Measurements from ENCODE around the gene ACY1. TPM values are rescaled to one million over a fixed set of nuclear protein-coding genes. Genes with fewer than 3 reads are reported as not detected.

ACY1 gene
- total and polyA plus RNA-seq, 2 of the 13 experiments (the other 11 are each of a cell fraction or from before 2014, with no cell fraction given) = 113 to 162 TPM

GRCh38 chr3:52036222-52036694 is 52.9 kb downstream of the ACY1 start:
- FAIRE-seq (no peak), ATAC-seq (no peak), DNase-seq (ENCODE audit: low spot score) (no peak)
- H4K20me1 ChIP-seq (ENCODE audit: insufficient read depth, low read length) = no peaks in the 10 kb centered on the region
- no peaks in the 10 kb centered on the region for H3K9me3 ChIP-seq (ENCODE audit: low read length)
- intact Hi-C loops (cut with micrococcal nuclease; ENCODE audit: unreplicated experiment) = loop anchor here (2.0 kb wide), 2 partner anchors 21 to 31 kb away; partner anchors contain the start of gene DUSP7
- CTCF ChIA-PET (ENCODE audit: low intra/inter-chr PET ratio, low total read pairs) = no interaction called here
- in situ Hi-C loops (cut with HindIII; ENCODE audit: extremely low pct_ligation_motif_present, low pct_unique_long_range_greater_than_20kb) = no loop called here
- no peaks in the 10 kb centered on the region for H3K36me3 ChIP-seq (replicated peaks in 1 of 2; ENCODE audit: control insufficient read depth in 1 of 2, insufficient read depth in 2 of 2, low read length in 2 of 2)
- WGBS (ENCODE audit: low lambda C conversion rate) = 92% methylated on average over 5 of the region's 5 CpGs
- H3K4me3 ChIP-seq (replicated peaks in 1 of 3; ENCODE audit: insufficient read depth in 1 of 3, low read depth in 2 of 3, low read length in 3 of 3) = no peak overlapping the region
- POLR2A ChIA-PET = no interaction called here
- no peak overlapping the region for H2AFZ ChIP-seq (ENCODE audit: low read length)
- TF ChIP-seq SMAD9 (CRISPR knock-in tag; IDR thresholded peaks at IDR 0.05) (no peak), ZNF121 (CRISPR knock-in tag; IDR thresholded peaks at IDR 0.05) (no peak), KDM2A (CRISPR knock-in tag; IDR thresholded peaks at IDR 0.05; ENCODE audit: borderline replicate concordance, low read depth) (no peak), ZNF292 (CRISPR knock-in tag; IDR thresholded peaks at IDR 0.05; ENCODE audit: borderline replicate concordance, low read depth) (no peak), ZNF296 (CRISPR knock-in tag; conservative IDR thresholded peaks at IDR 0.05) (no peak), ZNF720 (CRISPR knock-in tag; IDR thresholded peaks at IDR 0.05) (no peak)
- H3K4me1 ChIP-seq (ENCODE audit: insufficient read depth, low read length) = peaks cover 93% of the 10 kb centered on the region
- no TSS peak for BruUV-seq (replicated peaks)
- no peaks in the 10 kb centered on the region for H3K27me3 ChIP-seq (ENCODE audit: control insufficient read depth in 1 of 2, insufficient read depth in 2 of 2, low read length in 2 of 2)
- H3K79me2 ChIP-seq (ENCODE audit: insufficient read depth, low read length) = no peaks in the 10 kb centered on the region
- H3K4me2 ChIP-seq (ENCODE audit: low read depth, low read length) = no peak overlapping the region
- H3K27ac ChIP-seq (ENCODE audit: extremely low read length, insufficient read depth, low read length) = no peak overlapping the region
- no peak overlapping the region for H3K9ac ChIP-seq (ENCODE audit: insufficient read depth, low read depth, low read length)

GRCh38 chr3:52036829-52037228 is 53.5 kb downstream of the ACY1 start:
- ChIA-PET POLR2A (no interaction called here), CTCF (ENCODE audit: low intra/inter-chr PET ratio, low total read pairs) (no interaction called here)
- TF ChIP-seq ZNF768 (CRISPR knock-in tag; IDR thresholded peaks at IDR 0.05) (peak; percentile 32; the same call in 1 of the 2 replicates), CTCF (CRISPR knock-in tag; IDR thresholded peaks at IDR 0.05) (peak; percentile 65), ZBTB26 (CRISPR knock-in tag; IDR thresholded peaks at IDR 0.05; ENCODE audit: borderline replicate concordance) (no peak), TEAD3 (CRISPR knock-in tag; optimal IDR thresholded peaks at IDR 0.05; ENCODE audit: borderline replicate concordance) (peak; percentile 65), ZSCAN12 (CRISPR knock-in tag; IDR thresholded peaks at IDR 0.05) (no peak), ZXDC (CRISPR knock-in tag; IDR thresholded peaks at IDR 0.05) (no peak), STAG1 (CRISPR knock-in tag; IDR thresholded peaks at IDR 0.05) (peak; percentile 61)
- no peaks in the 10 kb centered on the region for H3K9me3 ChIP-seq (ENCODE audit: low read length)
- ATAC-seq (peak; percentile 33), FAIRE-seq (peak; percentile 32), DNase-seq (ENCODE audit: low spot score) (peak; percentile 46)
- no peak overlapping the region for H3K9ac ChIP-seq (ENCODE audit: insufficient read depth, low read depth, low read length)
- no peak overlapping the region for H3K4me2 ChIP-seq (ENCODE audit: low read depth, low read length)
- H3K27ac ChIP-seq (ENCODE audit: extremely low read length, insufficient read depth, low read length) = no peak overlapping the region
- in situ Hi-C loops (cut with HindIII; ENCODE audit: extremely low pct_ligation_motif_present, low pct_unique_long_range_greater_than_20kb) (no loop called here), intact Hi-C loops (cut with micrococcal nuclease; ENCODE audit: unreplicated experiment) (loop anchor here (2.0 kb wide), 2 partner anchors 20 to 32 kb away; partner anchors contain the start of gene DUSP7)
- H2AFZ ChIP-seq (ENCODE audit: low read length) = no peak overlapping the region
- WGBS (ENCODE audit: low lambda C conversion rate) = 67% methylated on average over 1 of the region's 5 CpGs
- no peaks in the 10 kb centered on the region for H3K79me2 ChIP-seq (ENCODE audit: insufficient read depth, low read length)
- no peaks in the 10 kb centered on the region for H4K20me1 ChIP-seq (ENCODE audit: insufficient read depth, low read length)
- no peak overlapping the region for H3K4me3 ChIP-seq (replicated peaks in 1 of 3; ENCODE audit: insufficient read depth in 1 of 3, low read depth in 2 of 3, low read length in 3 of 3)
- no peaks in the 10 kb centered on the region for H3K27me3 ChIP-seq (ENCODE audit: control insufficient read depth in 1 of 2, insufficient read depth in 2 of 2, low read length in 2 of 2)
- peaks cover 92% of the 10 kb centered on the region for H3K4me1 ChIP-seq (ENCODE audit: insufficient read depth, low read length)
- no TSS peak for BruUV-seq (replicated peaks)
- no peaks in the 10 kb centered on the region for H3K36me3 ChIP-seq (replicated peaks in 1 of 2; ENCODE audit: control insufficient read depth in 1 of 2, insufficient read depth in 2 of 2, low read length in 2 of 2)

All from HepG2 (cell line).